Urinary bladder (tissue), 4 donors: ENCODE results near the gene SYT2. TPM values are rescaled to one million over a fixed set of nuclear protein-coding genes. Genes with fewer than 3 reads are reported as not detected.
A peak's percentile ranks its signal among the peaks of the same experiment; 100 is the strongest.
"Not testable (repeated sequence)": the region's sequence is repeated elsewhere in the genome, so short reads cannot be mapped to it uniquely, and the experiment has no call there.

Experiments used
- DNase-seq: peaks from one replicate; pipeline ENCODE4 v3.0.0-alpha.2; 2015; ENCODE audit errors: extremely low spot score
- H3K27ac ChIP-seq: one replicate; pipeline ENCODE4 v1.5.1; 2013; ENCODE audit warnings: low read depth, mild to moderate bottlenecking, moderate library complexity
- H3K36me3 ChIP-seq: one replicate; pipeline ENCODE4 v1.6.1; 2013; ENCODE audit warnings: mild to moderate bottlenecking, moderate library complexity; ENCODE audit not compliant: insufficient read depth
- H3K4me1 ChIP-seq: one replicate; pipeline ENCODE4 v1.6.1; 2013; ENCODE audit warnings: mild to moderate bottlenecking, moderate library complexity; ENCODE audit not compliant: insufficient read depth
- H3K4me3 ChIP-seq: one replicate; pipeline ENCODE4 v1.5.1; 2013; ENCODE audit warnings: low read depth, low read length
- WGBS: extraction: QIAGEN DNeasy Blood & Tissue Kit; methylation state at CpG from one replicate; pipeline ENCODE4 v1.1.7; 2013; 5-methylcytosine and 5-hydroxymethylcytosine counted together
- polyA plus RNA-seq: library from polyadenylated mRNA; stranded (reverse); fragments of 200-250 nt; gene quantifications from one replicate; pipeline ENCODE4 v1.2.3, GENCODE V29; 2013
- total RNA-seq: library from RNA; depleted of rRNA; stranded (reverse); fragments of >200 nt; gene quantifications from one replicate; pipeline ENCODE4 v1.2.3, GENCODE V29; 2014
- donor health status: healthy with polysubstance abuse.
- donor health status: healthy.

Gene SYT2
- total and polyA plus RNA-seq, 2 donors, result 0.01 to 0.21 TPM

GRCh38 chr1:202589190-202589930, 120.9 kb downstream of the SYT2 start:
- DNase-seq, result peak; percentile 77
- peak overlapping the region; percentile 84 for H3K27ac ChIP-seq
- no peaks in the 10 kb centered on the region for H3K4me1 ChIP-seq
- WGBS, result 30% methylated on average over 8 of the region's 8 CpGs
- H3K36me3 ChIP-seq, result no peaks in the 10 kb centered on the region
- no peak overlapping the region for H3K4me3 ChIP-seq

GRCh38 chr1:202588503-202589189, 121.6 kb downstream of the SYT2 start:
- Histone ChIP-seq H3K4me3 (no peak overlapping the region), H3K36me3 (no peaks in the 10 kb centered on the region), H3K27ac (peak overlapping the region; percentile 81), H3K4me1 (no peaks in the 10 kb centered on the region)
- WGBS, result 82% methylated on average over 4 of the region's 4 CpGs
- DNase-seq, result no peak

- H3K27ac ChIP-seq, result peak overlapping the region; percentile 38
- no peaks in the 10 kb centered on the region for H3K4me1 ChIP-seq
- no peak for DNase-seq
- no peak overlapping the region for H3K4me3 ChIP-seq
- no peaks in the 10 kb centered on the region for H3K36me3 ChIP-seq
- WGBS, result 98% methylated on average over 1 of the region's 1 CpG
Measured at GRCh38 chr1:202587859-202588485, 122.3 kb downstream of the SYT2 start.

- no peak overlapping the region for H3K4me3 ChIP-seq
- H3K27ac ChIP-seq, result no peak overlapping the region
- no peaks in the 10 kb centered on the region for H3K36me3 ChIP-seq
- no peaks in the 10 kb centered on the region for H3K4me1 ChIP-seq
- WGBS, result 56% methylated on average over 1 of the region's 1 CpG
- no peak for DNase-seq
Measured at GRCh38 chr1:202586871-202587270, 123.4 kb downstream of the SYT2 start.

- WGBS, result 39% methylated on average over 4 of the region's 4 CpGs
- H3K4me1 ChIP-seq, result no peaks in the 10 kb centered on the region
- H3K36me3 ChIP-seq, result no peaks in the 10 kb centered on the region
- peak overlapping the region; percentile 60 for H3K27ac ChIP-seq
- no peak for DNase-seq
- no peak overlapping the region for H3K4me3 ChIP-seq
Measured at GRCh38 chr1:202586018-202586821, 124.0 kb downstream of the SYT2 start.

GRCh38 chr1:202585590-202585933, 124.7 kb downstream of the SYT2 start:
- peak overlapping the region; percentile 27 for H3K27ac ChIP-seq
- no peaks in the 10 kb centered on the region for H3K4me1 ChIP-seq
- H3K36me3 ChIP-seq, result no peaks in the 10 kb centered on the region
- H3K4me3 ChIP-seq, result no peak overlapping the region
- no peak for DNase-seq

- Histone ChIP-seq H3K27ac (peak overlapping the region; percentile 16), H3K4me1 (no peaks in the 10 kb centered on the region), H3K4me3 (no peak overlapping the region), H3K36me3 (no peaks in the 10 kb centered on the region)
- 74% methylated on average over 8 of the region's 8 CpGs for WGBS
- DNase-seq, result no peak
Measured at GRCh38 chr1:202584707-202585589, 125.3 kb downstream of the SYT2 start.

GRCh38 chr1:202582350-202582749, 127.9 kb downstream of the SYT2 start:
- not testable (repeated sequence) for DNase-seq, H3K27ac ChIP-seq, H3K4me3 ChIP-seq, H3K4me1 ChIP-seq, H3K36me3 ChIP-seq
- WGBS, result 85% methylated on average over 5 of the region's 5 CpGs

- DNase-seq, result no peak
- no peak overlapping the region for H3K27ac ChIP-seq
- no peak overlapping the region for H3K4me3 ChIP-seq
- H3K36me3 ChIP-seq, result no peaks in the 10 kb centered on the region
- H3K4me1 ChIP-seq, result no peaks in the 10 kb centered on the region
- 46% methylated on average over 1 of the region's 1 CpG for WGBS
Measured at GRCh38 chr1:202580619-202581018, 129.6 kb downstream of the SYT2 start.

- Histone ChIP-seq H3K4me1 (no peaks in the 10 kb centered on the region), H3K36me3 (no peaks in the 10 kb centered on the region), H3K27ac (peak overlapping the region; percentile 51), H3K4me3 (no peak overlapping the region)
- DNase-seq, result peak; percentile 66
- 30% methylated on average over 2 of the region's 2 CpGs for WGBS
Measured at GRCh38 chr1:202579806-202580205, 130.4 kb downstream of the SYT2 start.

- Histone ChIP-seq H3K36me3 (no peaks in the 10 kb centered on the region), H3K4me1 (no peaks in the 10 kb centered on the region), H3K4me3 (no peak overlapping the region), H3K27ac (peak overlapping the region; percentile 53)
- WGBS, result 34% methylated on average over 6 of the region's 6 CpGs
- no peak for DNase-seq
Measured at GRCh38 chr1:202578565-202578964, 131.7 kb downstream of the SYT2 start.

GRCh38 chr1:202578001-202578504, 132.2 kb downstream of the SYT2 start:
- peak; percentile 86 for DNase-seq
- WGBS, result 16% methylated on average over 4 of the region's 4 CpGs
- Histone ChIP-seq H3K27ac (peak overlapping the region; percentile 53), H3K36me3 (no peaks in the 10 kb centered on the region), H3K4me3 (no peak overlapping the region), H3K4me1 (no peaks in the 10 kb centered on the region)
